K562 (cell line): ENCODE results near the gene MEGF9. TPM values are rescaled to one million over a fixed set of nuclear protein-coding genes. Genes with fewer than 3 reads are reported as not detected.
A peak's percentile ranks its signal among the peaks of the same experiment; 100 is the strongest.

ENCODE experiments used
- AFF4 ChIP-seq: sonication (generic); formaldehyde crosslinking; IDR thresholded peaks from 2 replicates; pipeline ENCODE4 v1.8.0; 2023; ENCODE audit warnings: mild to moderate bottlenecking, missing genetic modification reagents
- CBFA2T2 ChIP-seq: fragments of 450-650 bp; conservative IDR thresholded peaks from 2 replicates; pipeline ENCODE4 v1.6.1; 2017; ENCODE audit warnings: mild to moderate bottlenecking
- CLOCK ChIP-seq: fragments of 250-450 bp; sonication (Bioruptor Pico); IDR thresholded peaks from 2 replicates; pipeline ENCODE4 v1.4.0; 2020; ENCODE audit warnings: mild to moderate bottlenecking, moderate library complexity, borderline replicate concordance
- FIP1L1 ChIP-seq: fragments of 200-400 bp; formaldehyde crosslinking; IDR thresholded peaks from 2 replicates; pipeline ENCODE4 v1.6.1; 2018; ENCODE audit warnings: mild to moderate bottlenecking, low read depth, low read length; ENCODE audit not compliant: poor library complexity, severe bottlenecking
- KDM1A ChIP-seq, 2 experiments: fragments of 450-650 bp; IDR thresholded peaks; 2 replicates each; pipeline ENCODE4 v1.6.1; 2016; ENCODE audit warnings: mild to moderate bottlenecking in 2 of 2
- NUFIP1 ChIP-seq: fragments of 450-650 bp; IDR thresholded peaks from 2 replicates; pipeline ENCODE4 v1.6.1; 2018; ENCODE audit not compliant: partially characterized antibody
- PHB2 ChIP-seq: fragments of 450-650 bp; IDR thresholded peaks from 2 replicates; pipeline ENCODE4 v1.6.1; 2017; ENCODE audit warnings: low read depth
- PHF21A ChIP-seq: fragments of 450-650 bp; IDR thresholded peaks from 2 replicates; pipeline ENCODE4 v1.6.1; 2017; ENCODE audit warnings: low read depth, borderline replicate concordance
- POLR3G ChIP-seq: IDR thresholded peaks from 2 replicates; pipeline ENCODE4 v1.6.1; 2011; ENCODE audit not compliant: insufficient read length, insufficient replicate concordance; ENCODE audit errors: extremely low read depth
- PTRF ChIP-seq: fragments of 450-650 bp; IDR thresholded peaks from 2 replicates; pipeline ENCODE4 v1.6.1; 2016; ENCODE audit warnings: mild to moderate bottlenecking, missing genetic modification characterization, missing compliant biosample characterization
- PTTG1 ChIP-seq: fragments of 450-650 bp; IDR thresholded peaks from 2 replicates; pipeline ENCODE4 v1.6.1; 2016; ENCODE audit warnings: low read depth, mild to moderate bottlenecking, missing genetic modification characterization, missing compliant biosample characterization
- RB1 ChIP-seq: fragments of 450-650 bp; IDR thresholded peaks from 2 replicates; pipeline ENCODE4 v1.6.1; 2017; ENCODE audit warnings: low read depth, mild to moderate bottlenecking
- RBM39 ChIP-seq: fragments of 200-400 bp; formaldehyde crosslinking; optimal IDR thresholded peaks from 2 replicates; pipeline ENCODE3; 2018; ENCODE audit warnings: low read depth, low read length
- RFX7 ChIP-seq: fragments of 250-450 bp; sonication (Bioruptor Pico); IDR thresholded peaks from 2 replicates; pipeline ENCODE4 v1.5.1; 2021; ENCODE audit warnings: mild to moderate bottlenecking
- SIN3B ChIP-seq: fragments of 450-650 bp; IDR thresholded peaks from 2 replicates; pipeline ENCODE4 v1.6.1; 2017; ENCODE audit warnings: low read depth, mild to moderate bottlenecking, moderate library complexity
- SP1 ChIP-seq: sonication (generic); formaldehyde crosslinking; IDR thresholded peaks from 2 replicates; pipeline ENCODE4 v1.8.1; 2022; ENCODE audit warnings: mild to moderate bottlenecking, missing genetic modification reagents
- TAF7 ChIP-seq: fragments of 450-650 bp; IDR thresholded peaks from 2 replicates; pipeline ENCODE4 v1.6.1; 2016; ENCODE audit warnings: missing genetic modification characterization, missing compliant biosample characterization
- TEAD2 ChIP-seq: fragments of 450-650 bp; IDR thresholded peaks from 2 replicates; pipeline ENCODE4 v1.6.1; 2016; ENCODE audit warnings: missing genetic modification characterization, control low read depth, missing compliant biosample characterization
- THRAP3 ChIP-seq: fragments of 450-650 bp; IDR thresholded peaks from 2 replicates; pipeline ENCODE4 v1.6.1; 2016; ENCODE audit warnings: mild to moderate bottlenecking, inconsistent platforms, borderline replicate concordance
- ZC3H4 ChIP-seq: sonication (generic); formaldehyde crosslinking; IDR thresholded peaks from 2 replicates; pipeline ENCODE4 v1.9.0; 2021; ENCODE audit warnings: missing genetic modification reagents, borderline replicate concordance
- ZFP30 ChIP-seq: fragments of 250-450 bp; sonication (Bioruptor Pico); IDR thresholded peaks from 2 replicates; pipeline ENCODE4 v1.8.0; 2022; ENCODE audit warnings: moderate library complexity, mild to moderate bottlenecking, inconsistent platforms, borderline replicate concordance
- ZFX ChIP-seq: sonication (generic); formaldehyde crosslinking; IDR thresholded peaks from 2 replicates; pipeline ENCODE4 v1.8.0; 2022; ENCODE audit warnings: mild to moderate bottlenecking, missing genetic modification reagents, moderate library complexity
- ZNF239 ChIP-seq: fragments of 250-450 bp; sonication (Bioruptor Pico); IDR thresholded peaks from 2 replicates; pipeline ENCODE4 v1.4.0; 2020; ENCODE audit warnings: mild to moderate bottlenecking
- ZNF324 ChIP-seq: fragments of 250-450 bp; sonication (Bioruptor Pico); IDR thresholded peaks from 2 replicates; pipeline ENCODE4 v1.4.0; 2020; ENCODE audit warnings: mild to moderate bottlenecking
- polyA plus RNA-seq, 8 experiments: library from polyadenylated mRNA; depleted of rRNA in 4 of 8; stranded (reverse) in 5 of 8; unstranded in 3 of 8; fragments of >200 nt; fragmentation: Nextera tagmentation in 2 of 8; fragmentation: Illumina TruSeq in 1 of 8; extraction: Ambion mirVana in 2 of 8; extraction: Trizol in 1 of 8; gene quantifications; 2 replicates each; pipeline versions ENCODE4 v1.2.1 to v1.2.3, GENCODE V29; 2011 to 2014; ENCODE audit warnings: inconsistent platforms in 1 of 8, missing spikeins in 1 of 8
- total RNA-seq, 7 experiments: library from RNA; depleted of rRNA in 6 of 7; stranded (reverse); fragments of >200 nt in 6 of 7; fragmentation: Illumina TruSeq in 2 of 7; extraction: Trizol in 2 of 7; gene quantifications; 2 replicates each; pipeline versions ENCODE4 v1.2.1 to v1.2.3, GENCODE V29; 2011 to 2021; ENCODE audit warnings: low replicate concordance in 1 of 7

The MEGF9 gene
- total and polyA plus RNA-seq, 9 of the 15 experiments (the other 6 are each of a cell fraction or from before 2014, with no cell fraction given) = 2.1 to 6.2 (median 3.8) TPM

- TF ChIP-seq PHB2 = no peak
- no peak for TF ChIP-seq THRAP3
- TF ChIP-seq ZNF239 = no peak
- no peak for TF ChIP-seq TAF7 (tag)
- TF ChIP-seq AFF4 (CRISPR knock-in tag) = no peak
- TF ChIP-seq NUFIP1 = no peak
- TF ChIP-seq CLOCK (CRISPR knock-in tag) = no peak
- peak; percentile 74; the same call in 1 of the 2 replicates for TF ChIP-seq RB1
- no peak for TF ChIP-seq PTRF (tag)
- TF ChIP-seq ZFP30 (CRISPR knock-in tag) = no peak
- no peak for TF ChIP-seq RFX7
- TF ChIP-seq RBM39 = no peak
- TF ChIP-seq ZNF324 (CRISPR knock-in tag) = no peak
- no peak for TF ChIP-seq PTTG1
- peak; percentile 29; the same call in 1 of the 2 replicates for TF ChIP-seq SIN3B
- peak; percentile 79 for TF ChIP-seq ZFX (CRISPR knock-in tag)
- TF ChIP-seq PHF21A = no peak
- no peak for TF ChIP-seq KDM1A (IDR thresholded peaks at IDR 0.05)
- no peak for TF ChIP-seq TEAD2
- TF ChIP-seq FIP1L1 = no peak
- TF ChIP-seq POLR3G = no peak
- TF ChIP-seq SP1 = peak; percentile 63; the same call in 1 of the 2 replicates
- TF ChIP-seq CBFA2T2 = peak; percentile 63
- TF ChIP-seq ZC3H4 (CRISPR knock-in tag) = no peak
Observed at GRCh38 chr9:120714088-120714845, at the start of gene MEGF9 (continued).
